ENCODE measurements around the gene DDAH1.

DDAH1 gene

DNA sequence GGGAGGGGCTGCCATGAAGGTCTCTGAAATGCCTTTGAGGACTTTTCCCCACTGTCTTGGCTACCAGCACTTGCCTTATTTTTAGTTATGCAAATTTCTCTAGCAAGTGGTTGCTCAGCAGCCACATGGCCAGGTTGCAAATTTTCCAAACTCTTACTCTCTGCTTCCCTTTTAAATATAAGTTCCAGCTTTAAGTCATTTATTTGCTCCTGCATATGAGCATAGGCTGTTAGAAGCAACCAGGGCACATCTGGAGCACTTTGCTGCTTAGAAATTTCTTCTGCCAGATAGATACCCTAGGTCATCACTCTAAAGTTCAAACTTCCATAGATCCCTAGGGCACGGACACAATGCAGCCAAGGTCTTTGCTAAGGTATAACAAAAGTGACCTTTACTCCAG is 44.8 kb downstream of the DDAH1 start:
- TF ChIP-seq, protein P1, sequence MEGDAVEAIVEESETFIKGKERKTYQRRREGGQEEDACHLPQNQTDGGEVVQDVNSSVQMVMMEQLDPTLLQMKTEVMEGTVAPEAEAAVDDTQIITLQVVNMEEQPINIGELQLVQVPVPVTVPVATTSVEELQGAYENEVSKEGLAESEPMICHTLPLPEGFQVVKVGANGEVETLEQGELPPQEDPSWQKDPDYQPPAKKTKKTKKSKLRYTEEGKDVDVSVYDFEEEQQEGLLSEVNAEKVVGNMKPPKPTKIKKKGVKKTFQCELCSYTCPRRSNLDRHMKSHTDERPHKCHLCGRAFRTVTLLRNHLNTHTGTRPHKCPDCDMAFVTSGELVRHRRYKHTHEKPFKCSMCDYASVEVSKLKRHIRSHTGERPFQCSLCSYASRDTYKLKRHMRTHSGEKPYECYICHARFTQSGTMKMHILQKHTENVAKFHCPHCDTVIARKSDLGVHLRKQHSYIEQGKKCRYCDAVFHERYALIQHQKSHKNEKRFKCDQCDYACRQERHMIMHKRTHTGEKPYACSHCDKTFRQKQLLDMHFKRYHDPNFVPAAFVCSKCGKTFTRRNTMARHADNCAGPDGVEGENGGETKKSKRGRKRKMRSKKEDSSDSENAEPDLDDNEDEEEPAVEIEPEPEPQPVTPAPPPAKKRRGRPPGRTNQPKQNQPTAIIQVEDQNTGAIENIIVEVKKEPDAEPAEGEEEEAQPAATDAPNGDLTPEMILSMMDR (IDR thresholded peaks at IDR 0.05; ENCODE audit: unreplicated experiment in 3 of 3), result no peak
- Mint-ChIP-seq H3K9me3 (peaks cover 7% of the 10 kb centered on the region), H3K36me3 (ENCODE audit: low read depth) (peaks cover 4% of the 10 kb centered on the region), H3K27ac (no peak overlapping the region), H3K27me3 (ENCODE audit: low read depth) (no peaks in the 10 kb centered on the region), H3K4me3 (no peak overlapping the region), H3K4me1 (no peaks in the 10 kb centered on the region)

DNA sequence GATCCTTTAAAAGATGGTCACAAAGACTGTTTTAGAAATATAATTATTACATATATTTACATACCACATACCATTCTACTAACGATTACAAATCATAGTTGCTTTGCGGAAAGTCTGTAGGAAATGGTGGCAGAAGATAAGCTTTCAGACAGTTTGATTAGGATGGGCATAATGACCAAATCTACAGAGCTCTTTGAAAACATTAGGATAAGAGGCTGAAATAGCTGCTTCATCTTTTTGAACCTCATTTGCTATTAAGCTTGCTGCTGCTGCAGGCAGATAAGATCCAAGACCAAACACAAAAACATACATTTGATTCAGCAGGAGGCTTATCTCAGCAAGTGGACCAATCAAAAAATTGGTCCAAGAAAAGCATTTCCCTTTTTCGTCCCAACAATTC is 47.1 kb downstream of the DDAH1 start:
- Mint-ChIP-seq H3K27me3 (ENCODE audit: low read depth) (no peaks in the 10 kb centered on the region), H3K4me1 (peaks cover 6% of the 10 kb centered on the region), H3K4me3 (no peak overlapping the region), H3K27ac (no peak overlapping the region), H3K36me3 (ENCODE audit: low read depth) (peaks cover 4% of the 10 kb centered on the region), H3K9me3 (peaks cover 7% of the 10 kb centered on the region)
- TF ChIP-seq, protein P1 (IDR thresholded peaks at IDR 0.05; ENCODE audit: unreplicated experiment in 3 of 3), result no peak

DNA sequence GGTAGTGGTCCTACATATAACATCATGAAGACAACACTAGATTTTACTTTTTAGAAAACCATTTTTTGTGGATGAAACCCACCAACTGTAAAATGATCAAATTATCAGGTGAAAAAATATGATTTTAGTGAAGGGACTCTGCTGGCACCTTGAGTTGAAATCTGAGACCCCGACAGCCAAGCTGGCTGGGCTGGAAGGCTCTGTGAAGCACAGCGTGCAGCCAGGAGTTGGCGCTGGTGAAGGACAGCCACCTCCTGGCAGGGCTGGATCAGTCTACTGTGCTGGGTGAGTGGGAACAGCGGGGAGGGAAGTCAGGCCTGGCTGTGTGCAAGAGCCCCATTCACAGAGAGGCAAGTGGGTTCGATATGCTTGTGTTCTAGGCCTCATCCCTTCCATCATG is 47.9 kb downstream of the DDAH1 start:
- peaks cover 6% of the 10 kb centered on the region for H3K4me1 Mint-ChIP-seq
- H3K36me3 Mint-ChIP-seq (ENCODE audit: low read depth), result peaks cover 4% of the 10 kb centered on the region
- no peak overlapping the region for H3K27ac Mint-ChIP-seq
- peaks cover 7% of the 10 kb centered on the region for H3K9me3 Mint-ChIP-seq
- no peak overlapping the region for H3K4me3 Mint-ChIP-seq
- H3K27me3 Mint-ChIP-seq (ENCODE audit: low read depth), result no peaks in the 10 kb centered on the region
- TF ChIP-seq, protein P1 (IDR thresholded peaks at IDR 0.05; ENCODE audit: unreplicated experiment in 3 of 3), result no peak

DNA sequence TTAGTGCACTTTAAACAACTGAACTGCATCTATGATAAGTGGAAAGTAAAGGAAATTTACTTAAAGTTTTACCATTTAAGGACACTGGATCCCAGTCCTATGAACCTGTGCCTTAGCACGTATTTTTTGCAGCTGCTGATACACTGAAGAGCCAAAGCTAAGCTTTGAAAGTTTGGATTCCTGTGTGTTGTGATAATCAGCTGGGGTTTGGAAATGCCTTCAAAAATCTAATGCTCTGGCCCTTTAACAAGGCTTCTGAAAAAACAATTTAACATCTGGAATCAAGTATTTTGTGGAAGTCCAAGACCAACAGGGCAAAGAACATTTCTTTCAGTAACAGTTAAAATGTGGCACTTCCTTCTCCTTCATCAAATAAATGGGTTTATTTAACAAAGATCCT is 51.8 kb downstream of the DDAH1 start:
- Mint-ChIP-seq H3K4me1 (peaks cover 8% of the 10 kb centered on the region), H3K9me3 (no peaks in the 10 kb centered on the region), H3K4me3 (no peak overlapping the region), H3K27me3 (ENCODE audit: low read depth) (no peaks in the 10 kb centered on the region), H3K36me3 (ENCODE audit: low read depth) (no peaks in the 10 kb centered on the region), H3K27ac (no peak overlapping the region)
- TF ChIP-seq, protein P1 (IDR thresholded peaks at IDR 0.05; ENCODE audit: unreplicated experiment in 3 of 3), result no peak

DNA sequence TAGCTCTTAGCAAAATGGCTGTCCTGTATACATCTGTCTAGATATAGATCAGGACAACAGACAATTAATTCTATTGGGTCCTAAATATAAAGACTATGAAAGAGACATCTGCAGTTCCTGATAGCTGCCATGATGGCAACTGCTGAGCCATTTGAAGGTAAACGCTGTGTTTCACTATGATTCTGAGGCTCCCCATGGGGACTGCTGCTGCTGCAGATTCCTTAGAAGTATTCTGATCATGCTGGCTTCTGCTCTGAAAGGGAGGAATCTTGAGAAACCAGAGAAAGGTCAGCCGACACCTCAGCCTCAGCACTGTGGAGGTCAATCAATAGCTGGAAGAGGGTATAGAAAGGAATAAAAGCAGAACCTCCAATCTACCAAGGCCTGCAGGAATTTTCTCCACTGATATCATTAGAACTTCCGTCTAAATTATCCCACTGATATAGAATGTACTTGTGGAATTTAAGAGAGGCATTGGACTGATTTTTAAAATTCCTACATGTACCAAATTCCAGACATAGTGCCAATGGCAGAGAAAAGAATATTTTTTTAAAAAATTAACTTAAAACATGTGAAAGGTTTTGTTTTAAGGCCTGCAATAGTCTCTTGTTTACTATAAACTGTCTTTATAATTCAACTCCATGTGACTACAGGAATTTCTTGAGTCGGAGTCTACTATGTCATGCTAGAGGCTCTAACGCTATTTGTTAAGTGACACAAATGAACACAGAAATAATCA is 53.2 kb downstream of the DDAH1 start:
- Mint-ChIP-seq H3K4me3 (no peak overlapping the region), H3K36me3 (ENCODE audit: low read depth) (no peaks in the 10 kb centered on the region), H3K4me1 (peaks cover 21% of the 10 kb centered on the region), H3K27me3 (ENCODE audit: low read depth) (no peaks in the 10 kb centered on the region), H3K27ac (peak overlapping the region in 2 of 3 experiments; percentile 12 to 26), H3K9me3 (no peaks in the 10 kb centered on the region)
- TF ChIP-seq, protein P1 (IDR thresholded peaks at IDR 0.05; ENCODE audit: unreplicated experiment in 3 of 3), result no peak

DNA sequence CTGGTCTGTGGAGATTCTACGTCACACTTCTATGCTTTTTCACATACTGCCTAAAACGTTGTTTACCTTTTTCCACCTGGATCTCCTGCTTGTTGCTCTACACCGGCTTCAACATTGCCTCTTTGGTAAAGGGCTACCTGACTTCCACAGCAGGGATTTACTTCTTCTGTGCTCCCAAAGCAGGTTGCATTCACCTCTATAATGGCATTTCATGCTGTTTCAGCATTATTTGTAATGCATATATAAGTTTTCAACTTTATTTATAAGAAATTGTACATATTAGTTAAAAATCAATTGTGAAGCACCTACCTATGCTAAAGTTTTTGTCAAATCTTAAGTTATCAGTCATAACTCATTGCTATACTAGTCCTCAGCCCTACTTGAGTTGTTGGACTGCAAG is 55.4 kb downstream of the DDAH1 start:
- Mint-ChIP-seq H3K9me3 (no peaks in the 10 kb centered on the region), H3K27ac (peak overlapping the region; percentile 10 to 99 (median 98)), H3K4me3 (no peak overlapping the region), H3K36me3 (ENCODE audit: low read depth) (no peaks in the 10 kb centered on the region), H3K27me3 (ENCODE audit: low read depth) (no peaks in the 10 kb centered on the region), H3K4me1 (peaks cover 42% of the 10 kb centered on the region)
- TF ChIP-seq, protein P1 (IDR thresholded peaks at IDR 0.05; ENCODE audit: unreplicated experiment in 3 of 3), result no peak

Measured in nephron (organoid).